CD4-positive, alpha-beta T cell (primary cell): Measurements from ENCODE around the gene ANXA8. TPM values are rescaled to one million over a fixed set of nuclear protein-coding genes. Genes with fewer than 3 reads are reported as not detected.

Experiments
- ATAC-seq: fragments of 200-7000 bp; cut with Tn5 transposase; one replicate; pipeline ENCODE4 v1.10.0; 2022; ENCODE audit warnings: mild to moderate bottlenecking; ENCODE audit not compliant: poor library complexity
- CTCF ChIA-PET: fragments of 350-600 bp; sonication (Branson Sonifier 250); formaldehyde crosslinking; loops from one replicate; lab custom pipeline; 2021; ENCODE audit warnings: antibody characterized with exemption, inconsistent platforms; lab: Charles Lee
- POLR2A ChIA-PET: fragments of 350-600 bp; sonication (Branson Sonifier 250); formaldehyde crosslinking; loops from one replicate; lab custom pipeline; 2021; ENCODE audit warnings: antibody characterized with exemption, inconsistent platforms; lab: Charles Lee
- DNase-seq, 14 experiments: peaks; one replicate each; pipeline ENCODE4 v3.0.0-alpha.2; 2013 to 2020; ENCODE audit warnings: mixed read lengths in 2 of 14
- H3K27ac ChIP-seq, 2 donors: one replicate each; pipeline versions ENCODE4 v1.5.1 to v1.7.0; 2013; ENCODE audit warnings: low read length in 2 of 2, low read depth in 1 of 2, mild to moderate bottlenecking in 1 of 2
- H3K27me3 ChIP-seq, 2 experiments: 1 replicate in 1 of 2; 2 replicates in 1 of 2; pipeline versions ENCODE4 v1.6.1 to v1.7.0; 2013; ENCODE audit warnings: low read length in 2 of 2, control low read depth in 1 of 2, mild to moderate bottlenecking in 1 of 2, moderate library complexity in 1 of 2; ENCODE audit not compliant: insufficient read depth in 2 of 2, control insufficient read depth in 1 of 2
- H3K36me3 ChIP-seq: one replicate; pipeline ENCODE4 v1.6.1; 2013; ENCODE audit warnings: low read length, control low read depth; ENCODE audit not compliant: insufficient read depth
- H3K4me1 ChIP-seq: one replicate; pipeline ENCODE4 v1.6.1; 2013; ENCODE audit warnings: low read length, control low read depth; ENCODE audit not compliant: insufficient read depth
- H3K4me3 ChIP-seq: one replicate; pipeline ENCODE4 v1.5.1; 2013; ENCODE audit warnings: mild to moderate bottlenecking, low read length, moderate library complexity
- H3K9me3 ChIP-seq, 2 experiments: 1 replicate in 1 of 2; 2 replicates in 1 of 2; pipeline versions ENCODE4 v1.6.1 to v1.7.0; 2013; ENCODE audit warnings: low read length in 2 of 2, mild to moderate bottlenecking in 2 of 2, control low read depth in 1 of 2, moderate library complexity in 1 of 2; ENCODE audit not compliant: control insufficient read depth in 1 of 2, insufficient read depth in 1 of 2
- H3K27ac Mint-ChIP-seq: one replicate; pipeline ENCODE4 v1.8.0; 2020; ENCODE audit warnings: mixed read lengths
- H3K27me3 Mint-ChIP-seq: one replicate; pipeline ENCODE4 v1.8.0; 2021; ENCODE audit warnings: mixed read lengths
- H3K36me3 Mint-ChIP-seq: one replicate; pipeline ENCODE4 v1.8.0; 2021; ENCODE audit warnings: low read depth, mixed read lengths
- H3K4me1 Mint-ChIP-seq: one replicate; pipeline ENCODE4 v1.8.0; 2021; ENCODE audit warnings: low read depth, mixed read lengths
- H3K4me3 Mint-ChIP-seq: one replicate; pipeline ENCODE4 v1.8.0; 2020; ENCODE audit warnings: mild to moderate bottlenecking, mixed read lengths
- H3K9me3 Mint-ChIP-seq: one replicate; pipeline ENCODE4 v1.8.0; 2020; ENCODE audit warnings: mixed read lengths
- intact Hi-C, 2 experiments: fragments of 100-400 bp; cut with DNase I in 1 of 2; cut with micrococcal nuclease in 1 of 2; formaldehyde crosslinking; loops; one replicate each; pipeline versions ENCODE4 v1.15.1 to v1.9.0; 2023 to 2025; cut with DNase I, micrococcal nuclease
- total RNA-seq, 174 experiments: library from RNA in 2 of 174; stranded (reverse) in 2 of 174; gene quantifications; one replicate each; pipeline ENCODE4 v1.2.3 and lab custom pipeline; 2021 to 2026
- TF ChIP-seq, protein P1 (sequence below): fragments of 200-600 bp; IDR thresholded peaks from one replicate; pipeline ENCODE4 v1.8.0; 2022; ENCODE audit warnings: antibody characterized with exemption, mild to moderate bottlenecking

ANXA8 gene
- total RNA-seq, 2 experiments from 2014 or later: not detected

DNA sequence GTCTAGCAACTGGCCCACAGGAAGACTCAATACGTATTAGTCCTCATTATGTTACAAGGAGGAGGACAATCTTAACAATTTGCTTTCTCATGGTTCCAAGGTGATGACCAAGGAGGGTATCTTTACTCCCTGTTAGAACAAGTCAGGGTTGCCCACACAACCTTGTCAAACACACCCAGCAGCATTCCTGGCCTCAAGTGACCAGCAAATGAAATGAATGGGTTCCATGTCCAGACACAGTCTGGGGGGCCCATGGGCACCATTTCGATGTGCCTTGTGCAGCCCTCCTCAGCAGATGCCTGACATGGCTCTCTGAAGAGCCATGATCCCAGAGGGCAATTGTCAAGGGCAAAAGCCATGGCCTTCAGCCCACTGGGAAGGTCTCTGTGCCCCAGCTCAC is 40.8 kb downstream of the ANXA8 start:
- no peak for ATAC-seq
- ChIA-PET CTCF (no interaction called here), POLR2A (no interaction called here)
- H3K4me3 Mint-ChIP-seq: no peak overlapping the region
- no peak overlapping the region for H3K27ac Mint-ChIP-seq
- H3K4me1 Mint-ChIP-seq: peaks cover 6% of the 10 kb centered on the region
- TF ChIP-seq, protein P1, sequence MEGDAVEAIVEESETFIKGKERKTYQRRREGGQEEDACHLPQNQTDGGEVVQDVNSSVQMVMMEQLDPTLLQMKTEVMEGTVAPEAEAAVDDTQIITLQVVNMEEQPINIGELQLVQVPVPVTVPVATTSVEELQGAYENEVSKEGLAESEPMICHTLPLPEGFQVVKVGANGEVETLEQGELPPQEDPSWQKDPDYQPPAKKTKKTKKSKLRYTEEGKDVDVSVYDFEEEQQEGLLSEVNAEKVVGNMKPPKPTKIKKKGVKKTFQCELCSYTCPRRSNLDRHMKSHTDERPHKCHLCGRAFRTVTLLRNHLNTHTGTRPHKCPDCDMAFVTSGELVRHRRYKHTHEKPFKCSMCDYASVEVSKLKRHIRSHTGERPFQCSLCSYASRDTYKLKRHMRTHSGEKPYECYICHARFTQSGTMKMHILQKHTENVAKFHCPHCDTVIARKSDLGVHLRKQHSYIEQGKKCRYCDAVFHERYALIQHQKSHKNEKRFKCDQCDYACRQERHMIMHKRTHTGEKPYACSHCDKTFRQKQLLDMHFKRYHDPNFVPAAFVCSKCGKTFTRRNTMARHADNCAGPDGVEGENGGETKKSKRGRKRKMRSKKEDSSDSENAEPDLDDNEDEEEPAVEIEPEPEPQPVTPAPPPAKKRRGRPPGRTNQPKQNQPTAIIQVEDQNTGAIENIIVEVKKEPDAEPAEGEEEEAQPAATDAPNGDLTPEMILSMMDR: no peak
- Histone ChIP-seq H3K36me3 (no peaks in the 10 kb centered on the region), H3K4me1 (no peaks in the 10 kb centered on the region), H3K9me3 (peaks cover 14 to 32% of the 10 kb centered on the region in 2 experiments), H3K27ac (no peak overlapping the region), H3K27me3 (peaks cover 4 to 13% of the 10 kb centered on the region in 2 experiments), H3K4me3 (no peak overlapping the region)
- no peak for DNase-seq
- intact Hi-C loops: no loop called here
- H3K9me3 Mint-ChIP-seq: peaks cover 13% of the 10 kb centered on the region
- H3K27me3 Mint-ChIP-seq: peaks cover 21% of the 10 kb centered on the region
- no peaks in the 10 kb centered on the region for H3K36me3 Mint-ChIP-seq

DNA sequence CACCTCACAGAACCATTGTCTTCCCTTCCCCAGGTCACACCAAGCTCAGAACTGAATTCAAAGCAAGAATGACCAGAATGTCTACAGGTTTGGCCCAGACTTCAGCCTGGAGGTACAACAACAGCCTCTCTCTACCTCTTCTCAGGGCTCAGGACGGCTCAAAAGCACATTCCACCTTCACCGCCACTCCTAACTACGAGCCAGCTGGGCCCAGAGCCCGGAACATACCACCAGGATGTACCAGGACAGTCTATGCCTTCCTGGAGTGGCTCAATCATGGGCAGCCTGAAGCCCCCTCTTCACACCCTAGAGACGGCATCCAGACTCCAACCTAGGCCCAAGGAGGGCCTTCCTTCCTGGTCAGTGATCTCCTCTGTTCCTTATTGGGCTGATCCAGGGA is 41.6 kb downstream of the ANXA8 start:
- TF ChIP-seq, protein P1: no peak
- Mint-ChIP-seq H3K36me3 (no peaks in the 10 kb centered on the region), H3K9me3 (peaks cover 13% of the 10 kb centered on the region), H3K4me3 (no peak overlapping the region), H3K27me3 (peaks cover 21% of the 10 kb centered on the region), H3K4me1 (no peaks in the 10 kb centered on the region), H3K27ac (no peak overlapping the region)
- intact Hi-C loops: no loop called here
- peaks cover 4 to 13% of the 10 kb centered on the region in 2 experiments for H3K27me3 ChIP-seq
- no peak for ATAC-seq
- no peak overlapping the region for H3K27ac ChIP-seq
- no peaks in the 10 kb centered on the region for H3K36me3 ChIP-seq
- no peaks in the 10 kb centered on the region for H3K4me1 ChIP-seq
- ChIA-PET POLR2A (interaction anchor here (0.7 kb wide), 1 partner anchor 221 kb away, joined by 3 read pairs; no protein-coding TSS in a partner anchor), CTCF (no interaction called here)
- peaks cover 14 to 27% of the 10 kb centered on the region in 2 experiments for H3K9me3 ChIP-seq
- H3K4me3 ChIP-seq: no peak overlapping the region
- no peak for DNase-seq

DNA sequence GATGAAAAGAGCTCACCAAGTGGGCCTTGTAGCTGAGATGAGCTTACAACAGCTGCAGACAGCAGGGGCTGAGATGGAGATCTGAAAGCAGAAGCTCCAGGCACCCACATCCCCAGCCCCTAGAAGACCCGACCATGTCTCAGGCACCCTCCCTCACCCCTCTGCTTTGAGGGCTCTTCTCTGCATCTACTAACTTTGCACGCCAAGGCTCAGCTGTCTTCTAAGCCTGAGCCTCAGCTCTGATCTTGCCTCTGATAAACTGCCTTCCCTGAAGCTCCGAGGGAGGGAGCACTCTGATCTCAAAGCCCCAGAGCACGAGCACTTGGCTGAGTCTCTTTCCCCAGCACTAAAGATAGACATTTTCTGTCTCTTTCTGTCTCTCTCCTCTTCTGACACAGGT is 42.0 kb downstream of the ANXA8 start:
- ATAC-seq: no peak
- H3K27me3 Mint-ChIP-seq: peaks cover 21% of the 10 kb centered on the region
- H3K9me3 Mint-ChIP-seq: peaks cover 14% of the 10 kb centered on the region
- H3K27ac Mint-ChIP-seq: no peak overlapping the region
- Histone ChIP-seq H3K4me1 (no peaks in the 10 kb centered on the region), H3K9me3 (peaks cover 14 to 23% of the 10 kb centered on the region in 2 experiments), H3K27ac (no peak overlapping the region), H3K36me3 (no peaks in the 10 kb centered on the region), H3K4me3 (no peak overlapping the region), H3K27me3 (peaks cover 4 to 13% of the 10 kb centered on the region in 2 experiments)
- DNase-seq: no peak
- no peaks in the 10 kb centered on the region for H3K4me1 Mint-ChIP-seq
- ChIA-PET CTCF (interaction anchor here (0.6 kb wide), 1 partner anchor 1245 kb away, joined by 3 read pairs; no protein-coding TSS in a partner anchor), POLR2A (interaction anchor here (0.7 kb wide), 1 partner anchor 220 kb away, joined by 3 read pairs; no protein-coding TSS in a partner anchor)
- H3K4me3 Mint-ChIP-seq: no peak overlapping the region
- TF ChIP-seq, protein P1: no peak
- intact Hi-C loops: no loop called here
- H3K36me3 Mint-ChIP-seq: no peaks in the 10 kb centered on the region
